Hepatocyte (in vitro differentiated cells): ENCODE results near the gene PLXNC1.

Source experiments
- CTCF ChIP-seq: fragments of 200-600 bp; sonication (generic); IDR thresholded peaks from 2 replicates; pipeline ENCODE4 v1.5.1; 2016; ENCODE audit warnings: antibody characterized with exemption, mild to moderate bottlenecking; ENCODE audit not compliant: poor library complexity
- EZH2 ChIP-seq: fragments of 200-600 bp; sonication (generic); IDR thresholded peaks from 2 replicates; pipeline ENCODE4 v1.6.1; 2016; ENCODE audit warnings: antibody characterized with exemption, mild to moderate bottlenecking, borderline replicate concordance
- EZH2phosphoT487 ChIP-seq: fragments of 200-600 bp; sonication (generic); IDR thresholded peaks from one replicate; pipeline ENCODE4 v1.6.1; 2018; ENCODE audit warnings: antibody characterized with exemption, mild to moderate bottlenecking, low read depth, moderate library complexity; ENCODE audit not compliant: unreplicated experiment, severe bottlenecking

GRCh38 chr12:94297096-94297699 is 148.8 kb downstream of the PLXNC1 start:
- TF ChIP-seq EZH2 (no peak), CTCF (no peak), EZH2phosphoT487 (no peak)
